Parathyroid adenoma (tissue), 2 donors: ENCODE data around the gene ACOT7.

Experiments used
- H2AFZ ChIP-seq: fragments of 300-600 bp; sonication (generic); one replicate; pipeline ENCODE4 v1.7.0; 2017; ENCODE audit warnings: antibody characterized with exemption, mild to moderate bottlenecking
- H3K27ac ChIP-seq: fragments of 300-600 bp; sonication (generic); one replicate; pipeline ENCODE4 v1.7.0; 2017
- H3K27me3 ChIP-seq: fragments of 300-600 bp; sonication (generic); one replicate; pipeline ENCODE4 v1.7.0; 2017; ENCODE audit warnings: low read length; ENCODE audit not compliant: control insufficient read depth, insufficient read depth
- H3K36me3 ChIP-seq: fragments of 300-600 bp; sonication (generic); one replicate; pipeline ENCODE4 v1.7.0; 2017; ENCODE audit warnings: low read length; ENCODE audit not compliant: control insufficient read depth, insufficient read depth
- H3K4me1 ChIP-seq: fragments of 300-600 bp; sonication (generic); one replicate; pipeline ENCODE4 v1.7.0; 2017; ENCODE audit warnings: control low read depth
- H3K4me2 ChIP-seq: fragments of 300-600 bp; sonication (generic); one replicate; pipeline ENCODE4 v1.7.0; 2017; ENCODE audit warnings: low read length
- H3K4me3 ChIP-seq: fragments of 300-600 bp; sonication (generic); one replicate; pipeline ENCODE4 v1.7.0; 2017; ENCODE audit warnings: low read depth, low read length
- H3K79me2 ChIP-seq: fragments of 300-600 bp; sonication (generic); one replicate; pipeline ENCODE4 v1.7.0; 2017; ENCODE audit warnings: control low read depth
- H3K9ac ChIP-seq: fragments of 300-600 bp; sonication (generic); one replicate; pipeline ENCODE4 v1.7.0; 2017; ENCODE audit warnings: mild to moderate bottlenecking
- H3K9me3 ChIP-seq: fragments of 300-600 bp; sonication (generic); one replicate; pipeline ENCODE4 v1.7.0; 2017; ENCODE audit warnings: low read length; ENCODE audit not compliant: control insufficient read depth
- CTCF ChIP-seq: fragments of 300-600 bp; sonication (generic); IDR thresholded peaks from one replicate; pipeline ENCODE4 v1.7.0; 2017; ENCODE audit warnings: antibody characterized with exemption, mild to moderate bottlenecking
- donor health status: primary hyperparathyroidism.

Gene ACOT7

GRCh38 chr1:6237093-6237492 lies 156.5 kb downstream of the ACOT7 start:
- no peak for TF ChIP-seq CTCF
- Histone ChIP-seq H3K27ac (no peak overlapping the region), H3K79me2 (peaks cover 3% of the 10 kb centered on the region), H3K9ac (no peak overlapping the region), H3K27me3 (peaks cover 8% of the 10 kb centered on the region), H3K36me3 (no peaks in the 10 kb centered on the region), H3K9me3 (no peaks in the 10 kb centered on the region), H3K4me3 (no peak overlapping the region), H2AFZ (no peak overlapping the region), H3K4me2 (no peak overlapping the region), H3K4me1 (no peaks in the 10 kb centered on the region)

- H3K27ac ChIP-seq: no peak overlapping the region
- peak overlapping the region; percentile 64 for H3K4me3 ChIP-seq
- no peaks in the 10 kb centered on the region for H3K9me3 ChIP-seq
- no peak overlapping the region for H3K9ac ChIP-seq
- H3K36me3 ChIP-seq: no peaks in the 10 kb centered on the region
- no peaks in the 10 kb centered on the region for H3K27me3 ChIP-seq
- H3K4me1 ChIP-seq: no peaks in the 10 kb centered on the region
- TF ChIP-seq CTCF: no peak
- H2AFZ ChIP-seq: peak overlapping the region; percentile 38
- H3K79me2 ChIP-seq: peaks cover 3% of the 10 kb centered on the region
- peak overlapping the region; percentile 76 for H3K4me2 ChIP-seq
Measured at GRCh38 chr1:6235296-6235677, 158.3 kb downstream of the ACOT7 start.

GRCh38 chr1:6234502-6235295 lies 158.9 kb downstream of the ACOT7 start:
- no peak overlapping the region for H3K27ac ChIP-seq
- H3K4me3 ChIP-seq: peak overlapping the region; percentile 64
- TF ChIP-seq CTCF: no peak
- H3K9me3 ChIP-seq: no peaks in the 10 kb centered on the region
- no peaks in the 10 kb centered on the region for H3K27me3 ChIP-seq
- no peaks in the 10 kb centered on the region for H3K4me1 ChIP-seq
- no peak overlapping the region for H3K9ac ChIP-seq
- peak overlapping the region; percentile 76 for H3K4me2 ChIP-seq
- peaks cover 3% of the 10 kb centered on the region for H3K79me2 ChIP-seq
- no peaks in the 10 kb centered on the region for H3K36me3 ChIP-seq
- no peak overlapping the region for H2AFZ ChIP-seq

DNA sequence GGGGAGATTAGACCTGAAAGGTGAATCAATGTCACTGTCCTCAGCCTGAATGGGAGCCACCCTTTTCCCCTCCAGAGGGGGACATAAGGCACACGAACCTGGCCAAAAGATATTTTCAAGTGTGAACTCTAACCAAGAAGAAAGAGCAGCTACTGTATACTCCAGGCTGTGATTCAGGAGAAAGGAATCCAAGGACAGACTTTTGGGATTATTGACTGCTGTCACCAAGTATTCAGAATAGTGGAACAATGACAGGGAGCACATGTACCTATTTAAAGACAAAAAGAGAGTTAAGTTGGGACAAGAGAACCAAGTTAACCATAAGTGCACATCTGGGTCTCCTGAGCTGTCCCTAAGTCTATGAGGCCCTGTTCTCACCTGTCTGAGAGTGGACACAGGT lies 160.2 kb downstream of the ACOT7 start:
- Histone ChIP-seq H3K4me3 (no peak overlapping the region), H2AFZ (no peak overlapping the region), H3K4me2 (no peak overlapping the region), H3K36me3 (no peaks in the 10 kb centered on the region), H3K9me3 (no peaks in the 10 kb centered on the region), H3K9ac (no peak overlapping the region), H3K27me3 (no peaks in the 10 kb centered on the region), H3K79me2 (peaks cover 3% of the 10 kb centered on the region), H3K4me1 (no peaks in the 10 kb centered on the region), H3K27ac (no peak overlapping the region)
- TF ChIP-seq CTCF: no peak

GRCh38 chr1:6225651-6226050 lies 167.9 kb downstream of the ACOT7 start:
- Histone ChIP-seq H3K4me3 (no peak overlapping the region), H3K4me2 (no peak overlapping the region), H3K4me1 (no peaks in the 10 kb centered on the region), H3K79me2 (no peaks in the 10 kb centered on the region), H3K27me3 (no peaks in the 10 kb centered on the region), H3K9ac (no peak overlapping the region), H3K36me3 (no peaks in the 10 kb centered on the region), H2AFZ (no peak overlapping the region), H3K27ac (no peak overlapping the region), H3K9me3 (no peaks in the 10 kb centered on the region)
- TF ChIP-seq CTCF: no peak
